ELF-1 (cell line): ENCODE measurements around the gene YPEL4.

Source experiments
- DNase-seq: peaks from one replicate; pipeline ENCODE4 v3.0.0-alpha.2; 2016; ENCODE audit warnings: low read depth, low spot score

The YPEL4 gene

DNA sequence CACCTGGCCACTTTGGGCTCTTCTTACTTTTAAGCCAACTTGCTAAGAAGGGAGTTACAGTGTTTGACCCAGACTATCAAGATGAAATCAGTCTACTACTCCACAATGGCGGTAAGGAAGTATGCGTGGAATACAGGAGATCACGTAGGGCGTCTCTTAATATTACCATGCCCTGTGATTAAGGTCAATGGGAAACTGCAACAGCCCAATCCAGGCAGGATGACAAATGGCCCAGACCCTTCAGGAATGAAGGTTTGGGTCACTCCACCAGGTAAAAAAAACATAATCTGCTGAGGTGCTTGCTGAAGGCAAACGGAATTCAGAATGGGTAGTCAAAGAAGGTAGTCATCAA lies 1.0 kb upstream of the YPEL4 start:
- no peak for DNase-seq

DNA sequence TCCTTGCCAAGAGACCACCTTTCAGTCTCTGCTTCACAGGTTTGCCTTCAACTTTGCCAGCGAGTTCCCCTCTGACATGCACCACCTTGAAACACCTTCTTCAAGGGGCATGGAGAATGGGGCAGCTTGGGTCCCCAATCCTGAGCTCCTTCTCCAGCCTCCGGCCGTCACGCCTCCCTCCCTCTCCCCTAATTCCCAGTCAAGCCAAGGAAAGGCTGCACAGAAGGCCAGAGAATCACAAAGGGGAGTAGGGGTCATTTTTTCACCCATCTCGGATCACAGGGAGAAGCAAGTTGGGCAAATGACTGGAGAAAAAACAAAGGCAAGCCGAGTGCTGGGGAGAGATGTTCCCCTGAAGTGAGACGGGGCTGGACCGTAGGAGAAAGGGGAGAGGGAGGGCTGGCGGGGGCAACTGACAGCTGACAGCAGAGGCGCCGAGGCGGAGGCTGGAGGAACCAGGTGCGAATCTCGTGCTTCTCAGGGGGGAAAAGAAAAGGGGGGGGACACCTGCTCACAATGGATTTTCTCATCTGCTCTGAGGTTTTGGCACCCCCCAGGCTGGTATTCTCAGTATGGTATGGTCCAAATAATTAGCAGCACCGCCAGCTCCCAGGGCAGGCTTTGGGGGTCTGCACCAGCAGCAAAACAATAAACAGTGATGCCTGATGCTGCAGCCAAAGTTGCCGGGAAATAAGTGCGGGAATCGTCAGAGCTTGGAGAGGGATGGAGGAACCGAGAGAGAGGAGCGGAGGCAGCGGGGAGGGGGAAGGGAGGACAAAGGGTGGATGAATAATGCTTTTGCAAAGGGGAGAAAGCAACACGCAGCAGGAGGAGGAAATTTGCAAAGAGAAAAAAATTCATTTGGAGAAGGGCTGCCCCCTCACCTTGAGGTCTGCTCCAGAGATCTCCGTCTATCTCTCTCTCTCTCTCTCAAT lies 644 bp downstream of the YPEL4 start:
- peak; percentile 60 for DNase-seq

GRCh38 chr11:57647960-57648800 lies 1.5 kb downstream of the YPEL4 start:
- DNase-seq, result peak; percentile 52

DNA sequence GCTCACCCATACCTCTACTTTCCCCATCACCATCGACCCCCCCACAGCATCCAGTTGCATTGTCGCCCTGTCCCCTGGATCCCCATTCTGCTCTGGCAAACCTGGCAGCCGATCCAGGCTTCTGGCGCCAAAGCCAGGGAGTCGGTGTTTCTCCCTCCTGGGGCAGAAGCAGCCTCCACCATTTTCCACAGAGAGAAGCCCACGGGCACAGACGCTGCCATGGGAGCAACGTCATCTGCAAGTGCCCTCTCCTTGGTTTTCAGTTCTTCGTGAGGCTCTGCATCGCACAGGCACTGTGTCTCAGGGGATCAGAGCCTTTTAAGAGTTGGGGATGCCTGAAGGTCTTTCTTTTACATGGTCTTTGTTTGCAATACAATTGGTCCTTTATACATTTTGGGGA lies 2.3 kb downstream of the YPEL4 start:
- no peak for DNase-seq

GRCh38 chr11:57646799-57647303 lies 2.9 kb downstream of the YPEL4 start:
- DNase-seq, result peak; percentile 46

DNA sequence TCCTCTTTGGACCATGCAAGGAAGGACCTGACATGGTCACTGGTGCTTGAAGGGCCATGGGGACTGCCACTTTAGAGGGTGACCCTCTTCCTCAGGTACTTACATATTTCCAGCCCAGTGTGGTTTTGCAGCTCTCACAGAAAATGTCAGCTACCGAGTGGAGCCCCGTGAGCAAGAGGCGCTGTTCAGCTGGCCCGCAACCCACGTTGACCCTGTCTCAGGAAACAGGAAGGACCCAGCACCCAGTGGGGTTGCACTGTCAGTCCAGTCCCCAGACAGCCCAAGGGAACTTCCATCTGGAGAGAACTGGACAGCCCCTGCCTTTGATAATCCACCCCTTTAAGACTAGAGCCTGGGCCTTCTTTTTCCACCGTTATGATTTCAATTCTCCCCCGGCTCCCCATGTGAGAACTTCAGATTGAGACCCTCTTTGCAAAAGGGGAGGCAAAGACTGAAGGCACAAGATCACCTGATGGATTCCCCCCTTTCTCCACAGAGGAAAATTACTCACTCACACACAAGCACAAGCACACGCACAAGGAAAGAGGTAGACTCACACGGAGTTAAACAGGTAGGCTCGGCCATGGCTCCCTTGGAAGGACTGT lies 3.4 kb downstream of the YPEL4 start:
- DNase-seq, result no peak

GRCh38 chr11:57645689-57646085 lies 4.0 kb downstream of the YPEL4 start:
- no peak for DNase-seq

- peak; percentile 87 for DNase-seq
These were observed 4.7 kb downstream of the YPEL4 start for GRCh38 chr11:57644748-57645688.

- no peak for DNase-seq
These were observed 5.9 kb downstream of the YPEL4 start for GRCh38 chr11:57643802-57644201.

DNA sequence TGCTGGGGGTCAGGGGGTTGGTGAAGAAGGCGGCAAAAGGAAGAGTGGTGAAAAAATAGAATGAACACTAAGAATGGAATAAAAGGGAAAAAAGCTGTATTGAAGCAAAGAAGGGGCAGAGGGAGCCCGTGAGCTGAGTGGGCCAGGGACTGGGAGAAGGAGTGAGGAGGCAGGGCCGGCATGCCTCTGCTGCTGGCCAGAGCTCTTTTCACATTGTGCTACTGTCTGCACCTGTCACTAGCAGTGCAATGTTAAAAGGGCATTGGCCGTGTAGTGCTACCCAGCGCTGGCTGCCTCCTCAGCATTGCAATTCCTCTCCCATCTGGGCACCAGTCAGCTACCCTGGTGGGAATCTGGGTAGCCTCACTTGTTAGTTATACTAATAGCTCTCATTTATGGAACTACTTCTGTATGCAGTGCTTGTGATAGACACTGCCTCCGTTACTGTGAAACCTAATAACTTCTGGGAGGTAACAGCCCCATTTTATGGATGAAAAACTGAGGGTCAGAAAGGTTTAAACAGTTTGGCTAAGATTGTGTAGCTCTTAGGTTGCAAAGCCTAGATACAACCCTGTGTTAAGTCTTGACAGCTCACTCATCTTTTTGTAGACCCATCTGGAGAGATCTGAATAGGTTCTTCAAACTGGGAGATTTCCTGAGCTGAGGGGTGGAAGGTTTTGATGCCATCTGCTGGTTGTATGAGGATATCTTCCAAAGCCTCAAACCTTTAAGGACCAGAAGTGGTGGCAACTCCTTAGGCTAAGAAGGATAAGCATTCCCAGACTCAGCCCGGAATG lies 8.5 kb downstream of the YPEL4 start:
- DNase-seq, result peak; percentile 56

GRCh38 chr11:57640068-57640800 lies 9.5 kb downstream of the YPEL4 start:
- DNase-seq, result no peak

- peak; percentile 99 for DNase-seq
These were observed 10.2 kb downstream of the YPEL4 start for GRCh38 chr11:57639321-57640067.

DNA sequence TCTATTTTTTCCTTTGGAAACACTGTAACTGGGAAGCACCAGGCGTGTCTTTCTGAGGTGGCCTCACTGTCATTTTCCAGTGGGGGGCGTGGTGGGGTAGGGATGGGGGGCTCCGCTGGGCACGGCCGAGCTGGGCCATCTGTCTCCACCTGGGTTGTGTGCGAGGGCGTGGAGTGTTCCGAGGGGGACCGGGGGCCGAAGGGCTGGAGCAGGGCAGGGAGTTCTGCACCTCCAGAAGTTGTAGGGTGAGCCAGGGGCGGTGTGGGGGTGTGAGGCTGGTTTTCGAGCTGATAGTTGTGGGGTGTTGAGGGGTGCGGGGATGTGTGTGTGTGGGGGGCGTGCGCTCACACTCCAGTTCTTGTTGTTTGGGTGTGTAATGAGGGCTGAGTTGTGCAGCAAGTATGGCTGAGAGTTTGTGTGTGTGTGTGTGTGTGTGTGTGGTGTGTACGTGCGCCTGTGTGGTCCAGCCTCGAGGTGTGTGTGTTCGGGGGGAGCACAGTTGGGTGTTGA lies 10.8 kb downstream of the YPEL4 start:
- DNase-seq, result peak; percentile 37

DNA sequence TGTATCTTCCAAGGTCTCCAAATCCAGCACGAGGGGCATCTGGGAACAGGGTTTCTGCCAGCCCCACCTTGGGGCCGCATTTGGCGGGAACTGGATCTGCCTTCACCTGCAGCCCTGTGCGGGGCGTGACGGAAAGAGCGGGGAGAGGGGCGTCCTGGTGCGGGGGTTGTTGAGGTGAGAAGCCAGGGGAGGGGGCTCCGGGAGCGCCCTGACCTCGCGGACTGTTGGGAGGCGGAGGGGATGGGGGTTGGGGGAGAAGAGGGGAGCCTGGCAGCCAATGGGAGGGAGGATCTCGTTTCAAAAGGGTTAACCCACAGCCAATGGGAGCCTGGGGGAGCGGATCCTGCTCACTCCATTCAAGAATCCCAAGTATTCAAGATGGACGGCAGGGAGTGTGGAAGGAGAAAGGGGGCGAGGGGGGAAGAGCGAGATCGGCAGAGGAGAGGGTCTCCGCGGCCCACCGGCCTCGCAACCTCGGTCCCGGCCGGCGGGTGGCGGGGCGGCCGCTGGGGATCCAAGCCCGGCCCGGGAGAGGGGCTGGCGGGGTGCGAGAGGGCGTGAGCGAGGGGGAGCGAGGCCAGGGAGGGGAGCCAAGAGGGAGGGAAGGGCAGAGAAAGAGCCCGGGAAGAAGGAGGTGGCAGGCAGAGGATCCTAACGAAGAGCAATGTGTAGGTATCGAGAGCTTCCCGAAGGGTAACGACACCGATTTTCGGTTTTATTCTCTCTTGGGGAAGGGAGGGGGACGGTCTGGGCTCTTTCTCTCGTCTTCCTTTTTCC lies 11.5 kb downstream of the YPEL4 start:
- peak; percentile 95 for DNase-seq

DNA sequence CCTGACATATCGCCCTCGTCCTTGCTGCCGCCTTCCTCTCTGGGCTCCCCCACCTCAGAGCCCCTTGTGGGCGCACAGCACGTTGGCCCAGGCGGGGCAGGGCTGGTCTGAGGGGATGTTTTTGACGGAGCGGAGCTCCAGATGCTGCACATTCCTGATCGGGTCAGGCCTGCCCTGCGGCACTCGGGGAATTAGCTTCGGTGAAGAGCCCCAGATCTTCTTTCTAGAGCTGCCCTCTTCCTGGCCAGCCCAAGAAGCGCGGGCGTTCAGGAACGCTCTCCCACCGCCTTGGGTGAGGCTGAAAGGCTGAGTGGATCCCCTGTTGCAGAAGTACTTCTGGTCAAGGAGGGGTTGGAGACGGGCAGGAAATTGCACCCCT lies 12.1 kb downstream of the YPEL4 start:
- peak; percentile 97 for DNase-seq

- no peak for DNase-seq
These were observed 14.5 kb downstream of the YPEL4 start for GRCh38 chr11:57635246-57635645.

- DNase-seq, result no peak
These were observed 15.4 kb downstream of the YPEL4 start for GRCh38 chr11:57634311-57634710.
